Pancreas (tissue), 10 donors: ENCODE measurements around the gene SPCS3. TPM values are rescaled to one million over a fixed set of nuclear protein-coding genes. Genes with fewer than 3 reads are reported as not detected.

Experiments
- ATAC-seq, 4 donors: fragments of 200-7000 bp; cut with Tn5 transposase; one replicate each; pipeline versions ENCODE4 v1.8.0 to v1.9.1; 2020; ENCODE audit warnings: mild to moderate bottlenecking in 4 of 4, moderate library complexity in 4 of 4
- DNase-seq, 6 donors: peaks; one replicate each; pipeline ENCODE4 v3.0.0-alpha.2; 2020
- FAIRE-seq: peaks from 2 replicates; lab custom pipeline; 2012; peaks lifted over from hg19 to GRCh38; lab: Jason Lieb, UNC
- H3K27ac ChIP-seq, 4 donors: fragments of 200-600 bp; sonication (generic); 1 replicate in 3 of 4; 2 replicates in 1 of 4; pipeline versions ENCODE4 v1.5.0 to v1.8.0; 2020
- H3K27me3 ChIP-seq, 4 donors: fragments of 200-600 bp; one replicate each; pipeline ENCODE4 v1.8.0; 2021
- H3K36me3 ChIP-seq, 3 donors: fragments of 200-600 bp; sonication (generic) in 1 of 3; one replicate each; pipeline versions ENCODE4 v1.5.0 to v1.8.0; 2020 to 2021
- H3K4me1 ChIP-seq, 3 donors: fragments of 200-600 bp; one replicate each; pipeline ENCODE4 v1.8.0; 2021
- H3K4me3 ChIP-seq, 4 donors: fragments of 200-600 bp; sonication (generic) in 2 of 4; one replicate each; pipeline versions ENCODE4 v1.5.0 to v1.8.0; 2020 to 2021
- H3K9me3 ChIP-seq, 4 donors: fragments of 200-600 bp; one replicate each; pipeline ENCODE4 v1.8.0; 2021
- WGBS, 2 donors: extraction: QIAGEN DNeasy Blood & Tissue Kit; methylation state at CpG; one replicate each; pipeline ENCODE4 v1.1.7; 2013; 5-methylcytosine and 5-hydroxymethylcytosine counted together
- intact Hi-C, 3 donors: fragments of 100-400 bp; cut with DNase I; formaldehyde crosslinking; loops; one replicate each; pipeline versions ENCODE4 v1.11.1 to v1.14.2; 2022
- polyA plus RNA-seq, 2 donors: library from polyadenylated mRNA; stranded (reverse); fragments of 200-250 nt; gene quantifications; one replicate each; pipeline ENCODE4 v1.2.3, GENCODE V29; 2013
- total RNA-seq, 6 donors: library from RNA; stranded (reverse); fragmentation: NEBNext Ultra II Directional in 4 of 6; extraction: Animal tissue kit (Norgen Biotek cat#: 25700) in 4 of 6; gene quantifications; one replicate each; pipeline versions ENCODE4 v1.2.1 to v1.2.4, GENCODE V29; 2021 to 2023
- TF ChIP-seq, protein P1 (sequence below), 4 donors: fragments of 200-600 bp; sonication (generic) in 3 of 4; IDR thresholded peaks; one replicate each; pipeline versions ENCODE4 v1.5.0 to v1.8.0; 2021; ENCODE audit warnings: antibody characterized with exemption in 4 of 4
- donor health status: healthy with polysubstance abuse.
- donor health status: DM: no; HTN: no; CAD: no; lungs with moderate emphysema.
- donor health status: DM: no; HTN: no; CAD: no.
- donor health status: control.
- donor health status: control.
- donor health status: Bipolar disorder and iron deficiency.
- donor health status: DM: yes; HTN: yes; CAD: no.
- donor health status: DM: no; HTN: no; CAD: no.
- donor health status: DM: no; HTN: no; CAD: no.
- donor health status: DM: yes; HTN: yes; CAD: no.

The SPCS3 gene
- total and polyA plus RNA-seq, 8 donors = 24.2 to 166 (median 128) TPM

DNA sequence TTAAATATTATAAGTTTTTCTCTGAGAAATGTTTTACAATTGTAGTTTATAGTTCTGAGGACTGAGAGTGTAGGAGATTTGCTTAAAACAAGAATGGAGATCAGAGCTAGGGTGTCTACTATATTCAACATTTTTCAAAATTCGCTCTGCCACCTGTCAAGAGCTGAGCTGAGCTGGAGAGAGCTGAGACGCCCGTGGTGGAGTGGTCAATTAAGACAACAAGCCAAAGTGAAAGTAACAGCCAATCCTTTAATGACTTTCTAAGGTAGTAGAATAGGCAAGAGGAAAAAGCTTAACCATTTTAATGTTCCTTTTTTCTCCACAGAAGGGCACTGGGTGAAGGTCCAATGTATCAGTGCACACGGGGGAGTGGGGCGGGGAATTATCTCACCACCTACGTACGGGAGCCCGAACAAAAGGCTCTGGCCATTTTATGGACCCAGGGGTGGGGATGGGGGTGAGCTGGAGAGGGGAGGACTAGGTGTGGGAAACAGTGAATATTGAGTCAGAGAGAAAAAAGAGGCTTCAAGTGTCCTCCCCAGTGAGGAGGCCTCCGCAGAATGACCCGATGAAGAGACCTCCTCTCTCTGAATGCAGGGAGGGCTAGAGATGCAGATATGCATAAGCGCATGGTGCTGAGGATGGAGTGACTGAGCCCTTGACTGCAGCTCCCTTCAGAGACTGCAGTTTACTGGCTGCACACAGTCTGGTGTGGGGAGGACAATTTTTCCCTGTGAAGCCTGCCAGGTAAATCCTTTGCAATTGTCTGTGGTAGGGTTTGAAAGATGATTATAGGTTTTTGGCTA lies 60.8 kb downstream of the SPCS3 start:
- H3K4me1 ChIP-seq = no peaks in the 10 kb centered on the region
- H3K27ac ChIP-seq = no peak overlapping the region
- no peaks in the 10 kb centered on the region for H3K27me3 ChIP-seq
- ATAC-seq (no peak), DNase-seq (no peak), FAIRE-seq (no peak)
- no peak overlapping the region for H3K4me3 ChIP-seq
- TF ChIP-seq, protein P1, sequence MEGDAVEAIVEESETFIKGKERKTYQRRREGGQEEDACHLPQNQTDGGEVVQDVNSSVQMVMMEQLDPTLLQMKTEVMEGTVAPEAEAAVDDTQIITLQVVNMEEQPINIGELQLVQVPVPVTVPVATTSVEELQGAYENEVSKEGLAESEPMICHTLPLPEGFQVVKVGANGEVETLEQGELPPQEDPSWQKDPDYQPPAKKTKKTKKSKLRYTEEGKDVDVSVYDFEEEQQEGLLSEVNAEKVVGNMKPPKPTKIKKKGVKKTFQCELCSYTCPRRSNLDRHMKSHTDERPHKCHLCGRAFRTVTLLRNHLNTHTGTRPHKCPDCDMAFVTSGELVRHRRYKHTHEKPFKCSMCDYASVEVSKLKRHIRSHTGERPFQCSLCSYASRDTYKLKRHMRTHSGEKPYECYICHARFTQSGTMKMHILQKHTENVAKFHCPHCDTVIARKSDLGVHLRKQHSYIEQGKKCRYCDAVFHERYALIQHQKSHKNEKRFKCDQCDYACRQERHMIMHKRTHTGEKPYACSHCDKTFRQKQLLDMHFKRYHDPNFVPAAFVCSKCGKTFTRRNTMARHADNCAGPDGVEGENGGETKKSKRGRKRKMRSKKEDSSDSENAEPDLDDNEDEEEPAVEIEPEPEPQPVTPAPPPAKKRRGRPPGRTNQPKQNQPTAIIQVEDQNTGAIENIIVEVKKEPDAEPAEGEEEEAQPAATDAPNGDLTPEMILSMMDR (IDR thresholded peaks at IDR 0.05) = no peak
- intact Hi-C loops = no loop called here
- H3K36me3 ChIP-seq = no peaks in the 10 kb centered on the region
- H3K9me3 ChIP-seq = no peaks in the 10 kb centered on the region
- WGBS, 2 donors = 65 to 68% methylated on average over 11 of the region's 11 CpGs

Other genes with a start within 250 kb of the SPCS3 start
- under 1 TPM in 1 of 6 donors, not detected in 5; 0.37 TPM for gene SPATA4, start 124.4 kb upstream of the SPCS3 start, total RNA-seq
- gene SPATA4, start 124.4 kb upstream of the SPCS3 start, polyA plus RNA-seq = under 1 TPM in 1 of 2 donors, not detected in 1; 0.21 TPM
- not detected for gene ASB5, start 50.7 kb upstream of the SPCS3 start, total RNA-seq
- gene ASB5, start 50.7 kb upstream of the SPCS3 start, polyA plus RNA-seq = under 1 TPM; 0.08 to 0.38 TPM